Transverse colon (tissue), 4 donors: Measurements from ENCODE around the gene CNST. TPM values are rescaled to one million over a fixed set of nuclear protein-coding genes. Genes with fewer than 3 reads are reported as not detected.

Experiments used
- DNase-seq: peaks from one replicate; pipeline ENCODE4 v3.0.0-alpha.2; 2019
- H3K27ac ChIP-seq, 4 donors: fragments of 200-600 bp; sonication (generic); 2 replicates each; pipeline ENCODE4 v1.5.1; 2016 to 2018; ENCODE audit warnings: inconsistent platforms in 4 of 4
- H3K27me3 ChIP-seq: fragments of 200-600 bp; sonication (generic); 2 replicates; pipeline ENCODE4 v1.5.1; 2017; ENCODE audit warnings: inconsistent platforms
- H3K36me3 ChIP-seq, 4 donors: fragments of 200-600 bp; sonication (generic); 2 replicates each; pipeline ENCODE4 v1.5.1; 2017 to 2019; ENCODE audit warnings: inconsistent platforms in 4 of 4
- H3K4me1 ChIP-seq, 4 donors: fragments of 200-600 bp; sonication (generic); 2 replicates each; pipeline ENCODE4 v1.5.1; 2017 to 2020; ENCODE audit warnings: inconsistent platforms in 4 of 4
- H3K4me3 ChIP-seq, 4 donors: fragments of 200-600 bp; sonication (generic); 1 replicate in 1 of 4; 2 replicates in 3 of 4; pipeline versions ENCODE4 v1.5.1 to v1.6.1; 2017 to 2019; ENCODE audit warnings: inconsistent platforms in 4 of 4
- H3K9me3 ChIP-seq, 2 donors: fragments of 200-600 bp; sonication (generic); 2 replicates each; pipeline ENCODE4 v1.5.1; 2017 to 2019; ENCODE audit warnings: inconsistent platforms in 2 of 2
- EP300 ChIP-seq: sonication (generic); formaldehyde crosslinking; IDR thresholded peaks from one replicate; pipeline ENCODE4 v1.6.1; 2017; ENCODE audit warnings: antibody characterized with exemption, low read depth
- POLR2A ChIP-seq: fragments of 450-650 bp; IDR thresholded peaks from one replicate; pipeline ENCODE4 v1.6.1; 2016; ENCODE audit warnings: antibody characterized with exemption, mild to moderate bottlenecking, moderate library complexity
- POLR2AphosphoS5 ChIP-seq, 3 donors: sonication (generic); formaldehyde crosslinking; IDR thresholded peaks; one replicate each; pipeline ENCODE4 v1.6.1; 2016; ENCODE audit warnings: antibody characterized with exemption in 3 of 3
- WGBS, 2 donors: methylation state at CpG; one replicate each; pipeline ENCODE4 v1.1.5; 2018; ENCODE audit warnings: low coverage in 1 of 2; 5-methylcytosine and 5-hydroxymethylcytosine counted together
- in situ Hi-C, 4 donors: fragments of 200-750 bp; cut with MboI; loops; one replicate each; pipeline versions ENCODE4 v1.15.0 to v1.15.1; 2017; ENCODE audit warnings: low sequenced_read_pairs in 3 of 4, low pct_ligation_motif_present in 1 of 4, low pct_unique_long_range_greater_than_20kb in 1 of 4
- intact Hi-C: fragments of 100-400 bp; cut with DNase I; formaldehyde crosslinking; loops from one replicate; pipeline ENCODE4 v1.15.1; 2023; ENCODE audit warnings: low total_unique reads
- total RNA-seq, 4 donors: library from RNA; depleted of rRNA; stranded (reverse); fragments of >200 nt; gene quantifications; one replicate each; pipeline ENCODE4 v1.1.0, GENCODE V29; 2016
- TF ChIP-seq, protein P1 (sequence below), 5 experiments: fragments of 200-600 bp in 3 of 5; fragments of 450-650 bp in 2 of 5; sonication (generic) in 3 of 5; IDR thresholded peaks; 1 replicate in 2 of 5; 2 replicates in 3 of 5; pipeline ENCODE4 v1.5.1; 2016 to 2017; ENCODE audit warnings: antibody characterized with exemption in 5 of 5, inconsistent platforms in 3 of 5, mild to moderate bottlenecking in 2 of 5, moderate library complexity in 1 of 5

The CNST gene
- total RNA-seq, 4 donors from 2014 or later = 44.0 to 83.0 (median 53.5) TPM

DNA sequence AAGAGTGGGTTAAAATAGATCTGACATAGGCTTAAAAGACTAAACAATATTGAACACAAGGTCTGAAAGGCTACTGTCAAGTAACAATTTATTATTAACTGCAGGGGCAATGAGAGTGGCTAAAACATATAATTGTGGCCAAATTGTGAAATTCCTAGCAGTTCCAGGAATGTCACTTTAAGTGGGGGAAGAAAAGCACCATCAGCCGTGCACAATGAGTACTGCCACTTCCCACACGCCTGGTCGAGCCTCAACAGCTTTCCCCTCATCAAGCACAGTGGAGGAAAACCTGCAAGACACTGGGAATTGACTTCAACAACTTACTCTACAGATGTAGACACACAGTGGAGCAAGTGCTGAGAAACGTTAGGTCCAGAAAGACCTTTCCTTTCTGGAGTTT is 16.6 kb upstream of the CNST start:
- H3K36me3 ChIP-seq = peaks cover 0 to 53% (median 10%) of the 10 kb centered on the region in 4 donors
- in situ Hi-C loops = loop anchor here in 1 of 4 donors (25.0 kb wide), 1 partner anchor 138 kb away; no protein-coding TSS in a partner anchor
- no peaks in the 10 kb centered on the region for H3K9me3 ChIP-seq
- 0 to 59% methylated on average over 1 to 4 of the region's 4 CpGs for WGBS, 2 donors
- TF ChIP-seq EP300 = no peak
- no peak for TF ChIP-seq POLR2A
- TF ChIP-seq, protein P1, sequence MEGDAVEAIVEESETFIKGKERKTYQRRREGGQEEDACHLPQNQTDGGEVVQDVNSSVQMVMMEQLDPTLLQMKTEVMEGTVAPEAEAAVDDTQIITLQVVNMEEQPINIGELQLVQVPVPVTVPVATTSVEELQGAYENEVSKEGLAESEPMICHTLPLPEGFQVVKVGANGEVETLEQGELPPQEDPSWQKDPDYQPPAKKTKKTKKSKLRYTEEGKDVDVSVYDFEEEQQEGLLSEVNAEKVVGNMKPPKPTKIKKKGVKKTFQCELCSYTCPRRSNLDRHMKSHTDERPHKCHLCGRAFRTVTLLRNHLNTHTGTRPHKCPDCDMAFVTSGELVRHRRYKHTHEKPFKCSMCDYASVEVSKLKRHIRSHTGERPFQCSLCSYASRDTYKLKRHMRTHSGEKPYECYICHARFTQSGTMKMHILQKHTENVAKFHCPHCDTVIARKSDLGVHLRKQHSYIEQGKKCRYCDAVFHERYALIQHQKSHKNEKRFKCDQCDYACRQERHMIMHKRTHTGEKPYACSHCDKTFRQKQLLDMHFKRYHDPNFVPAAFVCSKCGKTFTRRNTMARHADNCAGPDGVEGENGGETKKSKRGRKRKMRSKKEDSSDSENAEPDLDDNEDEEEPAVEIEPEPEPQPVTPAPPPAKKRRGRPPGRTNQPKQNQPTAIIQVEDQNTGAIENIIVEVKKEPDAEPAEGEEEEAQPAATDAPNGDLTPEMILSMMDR (IDR thresholded peaks at IDR 0.05) = no peak
- no peak for TF ChIP-seq POLR2AphosphoS5 (IDR thresholded peaks at IDR 0.05)
- no peaks in the 10 kb centered on the region for H3K27me3 ChIP-seq
- intact Hi-C loops = no loop called here
- H3K27ac ChIP-seq = no peak overlapping the region
- no peak overlapping the region for H3K4me3 ChIP-seq
- H3K4me1 ChIP-seq = no peaks in the 10 kb centered on the region
- DNase-seq = no peak

DNA sequence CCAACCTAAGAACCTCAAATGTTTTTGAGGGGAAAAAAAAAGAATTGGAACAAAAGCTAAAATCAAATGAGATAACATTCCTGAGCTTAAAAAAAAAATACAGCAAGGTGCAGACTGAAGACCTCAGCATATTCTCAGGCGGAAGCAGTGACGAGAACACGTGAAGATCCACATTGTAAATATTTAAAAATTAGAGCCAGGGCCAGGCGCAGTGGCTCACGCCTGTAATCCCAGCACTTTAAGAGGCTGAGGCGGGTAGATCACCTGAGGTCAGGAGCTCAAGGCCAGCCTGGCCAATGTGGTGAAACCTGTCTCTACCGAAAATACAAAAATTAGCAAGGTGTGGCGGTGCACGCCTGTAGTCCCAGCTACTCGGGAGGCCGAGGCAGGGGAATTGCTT is 15.9 kb upstream of the CNST start:
- WGBS, 2 donors = 62 to 65% methylated on average over 7 to 11 of the region's 11 CpGs
- H3K9me3 ChIP-seq = no peaks in the 10 kb centered on the region
- H3K4me1 ChIP-seq = no peaks in the 10 kb centered on the region
- no peaks in the 10 kb centered on the region for H3K27me3 ChIP-seq
- intact Hi-C loops (no loop called here), in situ Hi-C loops (loop anchor here in 1 of 4 donors (25.0 kb wide), 1 partner anchor 137 kb away; no protein-coding TSS in a partner anchor)
- H3K36me3 ChIP-seq = peaks cover 0 to 53% (median 10%) of the 10 kb centered on the region in 4 donors
- DNase-seq = no peak
- H3K27ac ChIP-seq = no peak overlapping the region
- H3K4me3 ChIP-seq = no peak overlapping the region
- no peak for TF ChIP-seq EP300
- TF ChIP-seq, protein P1 (IDR thresholded peaks at IDR 0.05) = no peak

DNA sequence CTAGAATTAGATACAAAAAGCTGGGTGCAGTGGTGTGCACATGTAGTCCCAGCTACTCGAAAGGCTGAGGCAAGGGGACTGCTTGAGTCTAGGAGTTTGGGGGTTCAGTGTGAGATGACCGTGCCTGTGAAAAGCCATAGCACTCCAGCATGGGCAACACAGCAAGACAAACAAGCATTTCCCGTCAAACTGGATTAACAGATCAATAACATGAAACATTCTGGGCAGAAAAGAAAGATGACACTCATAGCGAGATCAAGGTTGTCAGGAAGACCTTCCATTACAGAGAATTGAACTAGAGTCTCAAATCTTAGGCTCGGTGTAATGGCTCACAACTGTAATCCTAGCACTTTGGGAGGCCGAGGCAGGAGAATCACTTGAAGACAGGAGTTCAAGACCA is 14.1 kb upstream of the CNST start:
- Histone ChIP-seq H3K27ac (no peak overlapping the region), H3K9me3 (no peaks in the 10 kb centered on the region), H3K27me3 (no peaks in the 10 kb centered on the region), H3K4me1 (no peaks in the 10 kb centered on the region), H3K36me3 (peaks cover 0 to 68% (median 12%) of the 10 kb centered on the region in 4 donors), H3K4me3 (no peak overlapping the region)
- in situ Hi-C loops = loop anchor here in 1 of 4 donors (25.0 kb wide), 1 partner anchor 135 kb away; no protein-coding TSS in a partner anchor
- no peak for TF ChIP-seq EP300
- TF ChIP-seq POLR2AphosphoS5 (IDR thresholded peaks at IDR 0.05) = no peak
- no peak for TF ChIP-seq POLR2A
- TF ChIP-seq, protein P1 (IDR thresholded peaks at IDR 0.05) = no peak
- intact Hi-C loops = no loop called here
- WGBS, 2 donors = 84 to 95% methylated on average over 4 to 6 of the region's 6 CpGs
- no peak for DNase-seq

DNA sequence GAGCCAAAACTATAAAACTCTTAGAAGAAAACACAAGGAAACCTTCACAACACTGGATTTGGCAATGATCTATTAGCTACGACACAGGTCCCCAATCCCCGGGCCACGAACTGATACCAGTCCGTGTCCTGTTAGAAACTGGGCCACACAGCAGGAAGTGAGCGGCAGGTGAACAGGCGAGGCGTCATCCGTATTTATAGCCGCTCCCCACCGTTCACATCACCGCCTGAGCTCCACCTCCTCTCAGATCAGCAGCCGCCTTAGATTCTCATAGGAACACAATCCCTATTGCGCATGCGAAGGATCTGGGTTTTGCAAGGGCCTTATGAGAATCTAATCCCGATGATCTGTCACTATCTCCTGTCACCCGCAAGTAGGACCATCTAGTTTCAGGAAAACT is 12.1 kb upstream of the CNST start:
- WGBS, 2 donors = 95 to 98% methylated on average over 8 to 16 of the region's 16 CpGs
- peaks cover 0 to 60% (median 13%) of the 10 kb centered on the region in 4 donors for H3K36me3 ChIP-seq
- no peaks in the 10 kb centered on the region for H3K27me3 ChIP-seq
- intact Hi-C loops = no loop called here
- DNase-seq = no peak
- H3K27ac ChIP-seq = no peak overlapping the region
- in situ Hi-C loops = loop anchor here in 1 of 4 donors (25.0 kb wide), 1 partner anchor 133 kb away; no protein-coding TSS in a partner anchor
- no peak overlapping the region for H3K4me3 ChIP-seq
- TF ChIP-seq, protein P1 (IDR thresholded peaks at IDR 0.05) = no peak
- H3K9me3 ChIP-seq = no peaks in the 10 kb centered on the region
- H3K4me1 ChIP-seq = no peaks in the 10 kb centered on the region
